Activated naive CD8-positive, alpha-beta T cell treated with anti-CD3 and anti-CD28 coated beads, Interleukin-2, amount 50 U/mL, for 24 hours (primary cell): ENCODE results near the gene AHCY.
"Not testable (repeated sequence)": the region's sequence is repeated elsewhere in the genome, so short reads cannot be mapped to it uniquely, and the experiment has no call there.

Source experiments
- ATAC-seq: fragments of 150-1000 bp; cut with Tn5 transposase; one replicate; pipeline ENCODE4 v1.10.0; 2021
- DNase-seq: peaks from one replicate; pipeline ENCODE4 v3.0.0; 2021
- H3K27ac Mint-ChIP-seq: one replicate; pipeline ENCODE4 v1.8.0; 2021; ENCODE audit warnings: mild to moderate bottlenecking, mixed read lengths
- H3K27me3 Mint-ChIP-seq: one replicate; pipeline ENCODE4 v1.8.0; 2021; ENCODE audit warnings: mixed read lengths
- H3K36me3 Mint-ChIP-seq: one replicate; pipeline ENCODE4 v1.8.0; 2021; ENCODE audit warnings: low read depth, mixed read lengths
- H3K4me1 Mint-ChIP-seq: one replicate; pipeline ENCODE4 v1.8.0; 2021; ENCODE audit warnings: mixed read lengths
- H3K4me3 Mint-ChIP-seq: one replicate; pipeline ENCODE4 v1.8.0; 2021; ENCODE audit warnings: mild to moderate bottlenecking, moderate library complexity, mixed read lengths
- H3K9me3 Mint-ChIP-seq: one replicate; pipeline ENCODE4 v1.8.0; 2021; ENCODE audit warnings: mixed read lengths

AHCY gene

DNA sequence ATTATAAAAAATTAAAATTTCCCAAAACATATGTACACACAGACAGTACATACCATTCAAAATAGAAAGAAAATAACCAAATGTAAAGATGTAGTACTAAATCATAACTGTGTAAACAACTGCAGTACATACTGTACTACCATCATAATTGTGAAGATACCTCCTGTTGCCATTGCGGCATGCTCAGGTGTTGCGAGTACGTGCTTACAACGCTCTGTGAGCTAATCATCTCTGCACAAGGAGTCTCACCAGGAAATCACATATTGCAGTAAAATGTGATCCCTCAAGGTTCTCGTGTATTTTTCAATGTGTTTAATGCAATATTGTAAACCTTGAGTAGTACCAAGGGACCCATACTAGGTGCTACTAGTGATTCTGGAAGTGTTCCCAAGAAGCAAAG lies 39.0 kb downstream of the AHCY start:
- peaks cover 3% of the 10 kb centered on the region for H3K27me3 Mint-ChIP-seq
- H3K9me3 Mint-ChIP-seq: no peaks in the 10 kb centered on the region
- H3K4me1 Mint-ChIP-seq: peaks cover under 1% of the 10 kb centered on the region
- no peak overlapping the region for H3K27ac Mint-ChIP-seq
- peaks cover 2% of the 10 kb centered on the region for H3K36me3 Mint-ChIP-seq
- no peak overlapping the region for H3K4me3 Mint-ChIP-seq
- ATAC-seq (no peak), DNase-seq (no peak)

DNA sequence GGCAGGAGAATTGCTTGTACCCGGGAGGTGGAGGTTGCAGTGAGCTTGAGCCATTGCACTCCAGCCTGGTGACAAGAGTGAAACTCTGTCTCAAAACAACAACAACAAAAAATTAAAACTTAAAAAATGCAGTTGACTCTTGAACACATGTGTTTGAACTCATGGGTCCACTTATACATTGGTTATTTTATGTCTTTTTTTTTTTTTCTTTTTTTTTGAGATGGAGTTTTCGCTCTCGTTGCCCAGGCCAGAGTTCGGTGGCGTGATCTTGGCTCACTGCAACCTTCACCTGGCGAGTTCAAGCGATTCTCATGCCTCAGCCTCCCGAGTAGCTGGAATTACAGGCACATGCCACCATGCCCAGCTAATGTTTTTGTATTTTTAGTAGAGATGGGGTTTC lies 39.7 kb downstream of the AHCY start:
- not testable (repeated sequence) for H3K9me3 Mint-ChIP-seq, H3K36me3 Mint-ChIP-seq, DNase-seq, H3K4me1 Mint-ChIP-seq, H3K27ac Mint-ChIP-seq, ATAC-seq, H3K4me3 Mint-ChIP-seq, H3K27me3 Mint-ChIP-seq

- ATAC-seq (no peak), DNase-seq (no peak)
- Mint-ChIP-seq H3K27me3 (no peaks in the 10 kb centered on the region), H3K4me1 (no peaks in the 10 kb centered on the region), H3K4me3 (no peak overlapping the region), H3K27ac (no peak overlapping the region), H3K36me3 (no peaks in the 10 kb centered on the region), H3K9me3 (no peaks in the 10 kb centered on the region)
These were observed 40.5 kb downstream of the AHCY start for GRCh38 chr20:34262488-34263288.

- H3K9me3 Mint-ChIP-seq: no peaks in the 10 kb centered on the region
- H3K4me3 Mint-ChIP-seq: no peak overlapping the region
- ATAC-seq (no peak), DNase-seq (no peak)
- H3K27ac Mint-ChIP-seq: no peak overlapping the region
- no peaks in the 10 kb centered on the region for H3K27me3 Mint-ChIP-seq
- no peaks in the 10 kb centered on the region for H3K4me1 Mint-ChIP-seq
- no peaks in the 10 kb centered on the region for H3K36me3 Mint-ChIP-seq
These were observed 42.8 kb downstream of the AHCY start for GRCh38 chr20:34260208-34260942.

GRCh38 chr20:34256629-34257124 lies 46.5 kb downstream of the AHCY start:
- H3K27me3 Mint-ChIP-seq: no peaks in the 10 kb centered on the region
- H3K9me3 Mint-ChIP-seq: no peaks in the 10 kb centered on the region
- no peak overlapping the region for H3K4me3 Mint-ChIP-seq
- no peak for DNase-seq
- H3K36me3 Mint-ChIP-seq: no peaks in the 10 kb centered on the region
- no peaks in the 10 kb centered on the region for H3K4me1 Mint-ChIP-seq
- no peak overlapping the region for H3K27ac Mint-ChIP-seq
- ATAC-seq: no peak

DNA sequence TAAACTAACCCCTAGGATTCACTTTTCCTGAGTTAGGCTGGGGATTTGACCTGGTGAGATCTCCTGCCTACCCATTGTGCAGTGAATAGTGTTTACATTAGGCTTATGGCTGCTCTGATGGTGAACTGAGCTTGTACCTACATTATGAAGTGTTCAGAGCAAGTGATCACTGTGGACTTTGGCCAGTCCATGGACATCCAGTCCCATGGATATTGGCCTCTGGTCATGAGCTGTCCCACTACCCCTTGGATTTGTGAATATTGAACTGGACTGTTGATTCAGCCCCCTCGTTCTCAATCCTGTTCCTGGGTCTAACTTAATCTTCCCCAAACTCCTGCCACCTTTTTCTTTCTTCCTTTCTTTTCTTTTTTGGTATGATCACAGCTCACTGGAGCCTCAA lies 48.2 kb downstream of the AHCY start:
- DNase-seq (no peak), ATAC-seq (no peak)
- Mint-ChIP-seq H3K4me1 (no peaks in the 10 kb centered on the region), H3K27ac (no peak overlapping the region), H3K9me3 (no peaks in the 10 kb centered on the region), H3K27me3 (no peaks in the 10 kb centered on the region), H3K36me3 (no peaks in the 10 kb centered on the region), H3K4me3 (no peak overlapping the region)

GRCh38 chr20:34252431-34253086 lies 50.6 kb downstream of the AHCY start:
- H3K9me3 Mint-ChIP-seq, H3K36me3 Mint-ChIP-seq, ATAC-seq, H3K4me1 Mint-ChIP-seq, H3K4me3 Mint-ChIP-seq, H3K27me3 Mint-ChIP-seq, DNase-seq, H3K27ac Mint-ChIP-seq: not testable (repeated sequence)

- ATAC-seq: no peak
These were observed 51.5 kb downstream of the AHCY start for GRCh38 chr20:34251619-34252018.

GRCh38 chr20:34250005-34250404 lies 53.1 kb downstream of the AHCY start:
- ATAC-seq: no peak
- no peak for DNase-seq
- Mint-ChIP-seq H3K36me3 (no peaks in the 10 kb centered on the region), H3K4me3 (no peak overlapping the region), H3K27ac (no peak overlapping the region), H3K4me1 (peaks cover 13% of the 10 kb centered on the region), H3K27me3 (no peaks in the 10 kb centered on the region), H3K9me3 (no peaks in the 10 kb centered on the region)

More at GRCh38 chr20:34251619-34252018, 51.5 kb downstream of the AHCY start:
- no peaks in the 10 kb centered on the region for H3K27me3 Mint-ChIP-seq
- H3K4me3 Mint-ChIP-seq: no peak overlapping the region
- H3K36me3 Mint-ChIP-seq: no peaks in the 10 kb centered on the region
- DNase-seq: no peak
- H3K9me3 Mint-ChIP-seq: no peaks in the 10 kb centered on the region
- no peak overlapping the region for H3K27ac Mint-ChIP-seq
- H3K4me1 Mint-ChIP-seq: peaks cover 13% of the 10 kb centered on the region

GRCh38 chr20:34249291-34249690 lies 53.9 kb downstream of the AHCY start:
- Mint-ChIP-seq H3K27ac (no peak overlapping the region), H3K27me3 (no peaks in the 10 kb centered on the region), H3K4me1 (peaks cover 13% of the 10 kb centered on the region), H3K9me3 (no peaks in the 10 kb centered on the region), H3K4me3 (no peak overlapping the region), H3K36me3 (no peaks in the 10 kb centered on the region)
- ATAC-seq (peak; percentile 86), DNase-seq (no peak)

DNA sequence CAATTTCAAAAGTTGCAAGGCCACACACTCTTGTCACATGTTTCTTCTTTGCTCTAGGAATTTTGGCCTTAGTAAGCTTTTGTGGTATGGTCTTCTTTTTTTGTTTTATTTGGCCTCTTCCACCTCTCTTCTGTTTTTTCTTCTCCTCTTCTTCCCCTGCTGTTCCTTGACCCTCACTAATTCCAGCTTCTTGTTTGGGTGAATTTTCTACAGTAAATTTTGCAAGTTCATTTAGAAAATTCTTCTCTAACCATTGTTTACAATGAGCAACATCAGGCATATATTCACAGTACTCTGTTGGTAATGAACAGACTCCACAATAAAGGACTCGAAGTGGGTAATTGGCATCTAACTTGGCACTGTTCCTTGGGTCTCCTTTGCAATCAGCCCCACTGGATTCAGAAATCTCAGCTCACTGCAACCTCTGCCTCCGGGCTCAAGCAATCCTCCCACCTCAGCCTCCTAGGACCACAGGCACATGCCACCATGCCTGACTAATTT lies 57.0 kb downstream of the AHCY start:
- Mint-ChIP-seq H3K9me3 (no peaks in the 10 kb centered on the region), H3K4me1 (peaks cover 18% of the 10 kb centered on the region), H3K4me3 (no peak overlapping the region), H3K36me3 (no peaks in the 10 kb centered on the region), H3K27ac (no peak overlapping the region), H3K27me3 (no peaks in the 10 kb centered on the region)
- ATAC-seq: no peak
- no peak for DNase-seq

- H3K4me1 Mint-ChIP-seq: peaks cover 18% of the 10 kb centered on the region
- no peaks in the 10 kb centered on the region for H3K36me3 Mint-ChIP-seq
- ATAC-seq: no peak
- no peak for DNase-seq
- H3K4me3 Mint-ChIP-seq: no peak overlapping the region
- no peaks in the 10 kb centered on the region for H3K27me3 Mint-ChIP-seq
- H3K27ac Mint-ChIP-seq: no peak overlapping the region
- H3K9me3 Mint-ChIP-seq: peaks cover under 1% of the 10 kb centered on the region
These were observed 59.8 kb downstream of the AHCY start for GRCh38 chr20:34243377-34243776.

DNA sequence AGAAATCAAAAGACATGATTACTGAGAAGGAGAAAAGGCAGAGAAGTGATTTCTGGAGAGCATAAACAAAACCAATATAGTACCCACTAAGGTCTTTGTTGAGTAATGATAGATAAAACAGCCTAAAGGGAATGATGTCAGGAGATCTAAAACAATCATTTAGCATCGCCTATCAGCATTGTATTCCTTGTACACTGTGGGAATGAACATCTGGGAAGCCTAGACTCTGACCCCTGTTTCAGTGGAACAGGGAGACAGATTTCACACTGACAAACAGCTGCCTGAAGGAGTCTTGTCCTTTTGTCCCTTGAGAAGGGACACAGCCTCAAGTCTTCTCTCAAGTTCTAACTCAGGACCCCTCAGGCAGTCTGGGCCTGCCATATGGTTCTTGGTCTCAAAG lies 60.3 kb downstream of the AHCY start:
- no peak for ATAC-seq
- Mint-ChIP-seq H3K9me3 (peaks cover 5% of the 10 kb centered on the region), H3K4me3 (no peak overlapping the region), H3K27me3 (no peaks in the 10 kb centered on the region), H3K36me3 (no peaks in the 10 kb centered on the region), H3K27ac (no peak overlapping the region), H3K4me1 (peaks cover 18% of the 10 kb centered on the region)
- no peak for DNase-seq

DNA sequence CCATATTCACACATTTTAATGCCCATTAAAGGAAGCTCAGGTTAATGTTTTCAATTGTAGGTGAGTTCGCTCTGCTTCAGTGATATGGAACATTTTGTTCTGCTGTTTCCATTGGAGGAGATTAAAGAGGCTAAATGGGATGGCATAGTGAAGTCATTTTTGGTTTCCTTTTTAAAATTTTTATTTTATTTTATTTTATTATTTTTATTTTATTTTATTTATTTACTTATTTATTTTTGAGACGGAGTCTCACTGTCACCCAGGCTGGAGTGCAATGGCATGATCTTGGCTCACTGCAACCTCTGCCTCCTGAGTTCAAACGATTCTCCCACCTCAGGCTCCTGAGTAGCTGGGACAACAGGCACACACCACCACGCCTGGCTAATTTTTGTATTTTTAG lies 61.1 kb downstream of the AHCY start:
- Mint-ChIP-seq H3K4me1 (peaks cover 12% of the 10 kb centered on the region), H3K9me3 (peaks cover 14% of the 10 kb centered on the region)
- not testable (repeated sequence) for ATAC-seq, H3K27ac Mint-ChIP-seq, H3K27me3 Mint-ChIP-seq, H3K4me3 Mint-ChIP-seq, DNase-seq, H3K36me3 Mint-ChIP-seq
